ENCODE results near the gene ATP8A2.
A peak's percentile ranks its signal among the peaks of the same experiment; 100 is the strongest.

ATP8A2 gene

DNA sequence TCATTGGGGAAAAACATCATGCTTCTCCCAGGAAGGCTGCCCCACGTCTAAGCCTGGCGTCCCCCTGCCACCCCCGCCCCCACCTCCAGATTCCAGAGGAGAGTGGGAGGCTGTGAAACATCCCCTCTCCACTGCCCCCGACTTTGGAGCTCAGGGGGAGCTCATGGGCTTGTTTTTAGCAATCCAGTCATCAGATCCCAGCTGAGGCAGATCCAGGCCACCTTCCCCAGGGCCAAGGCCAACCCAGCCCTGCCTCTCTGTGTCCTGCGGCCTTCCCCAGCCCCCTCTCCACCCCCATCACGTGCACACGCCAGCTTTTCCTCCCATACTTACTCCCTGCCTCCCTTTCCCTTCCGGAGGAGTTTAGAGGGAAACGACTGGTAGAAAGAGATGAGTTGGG is 641.2 kb downstream of the ATP8A2 start:
- no peak for DNase-seq (ENCODE audit: low read depth)

DNA sequence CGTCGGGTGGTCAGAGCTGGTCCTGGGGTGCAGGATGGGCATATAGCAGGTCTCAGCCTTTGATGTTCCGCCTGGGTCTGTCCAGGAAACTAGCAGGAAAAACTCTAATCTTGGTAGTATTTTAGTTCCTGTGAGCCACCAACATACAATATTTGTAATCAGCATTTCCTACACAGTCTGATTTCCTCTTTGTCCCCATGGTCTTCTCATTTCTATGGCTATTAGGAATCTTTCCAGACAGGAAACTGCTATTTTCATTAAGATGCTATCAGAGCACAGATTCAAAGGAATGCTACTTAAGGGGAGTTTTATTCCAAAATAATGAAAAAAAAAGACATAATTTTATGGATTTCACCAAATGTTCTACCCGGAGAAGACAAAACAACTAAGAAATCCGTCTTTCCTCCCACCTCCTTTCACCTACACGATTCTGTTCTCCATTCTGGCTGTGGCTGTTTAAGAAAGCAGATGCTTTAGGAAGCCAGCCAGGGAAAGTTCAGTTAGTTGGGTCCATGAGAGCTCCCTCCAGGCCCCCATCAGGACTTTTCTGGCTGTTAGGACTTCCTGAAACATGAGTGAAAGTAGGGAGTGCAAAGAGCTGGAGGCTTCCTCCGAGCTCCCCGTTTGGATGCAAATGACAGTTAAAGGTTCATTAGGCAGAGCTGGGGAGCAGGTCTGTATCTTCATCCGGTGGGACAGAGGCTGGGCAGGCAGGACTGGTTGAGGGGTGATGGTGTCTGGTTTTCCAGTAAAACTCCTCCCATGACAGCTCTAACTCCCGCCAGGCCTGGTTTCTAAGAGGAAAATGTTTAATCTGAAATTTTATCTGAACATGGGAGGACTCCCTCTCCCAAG is 643.7 kb downstream of the ATP8A2 start:
- no peak for DNase-seq (ENCODE audit: low read depth)

- no peak for DNase-seq (ENCODE audit: low read depth)
These were observed 644.4 kb downstream of the ATP8A2 start for GRCh38 chr13:26016189-26016588.

DNA sequence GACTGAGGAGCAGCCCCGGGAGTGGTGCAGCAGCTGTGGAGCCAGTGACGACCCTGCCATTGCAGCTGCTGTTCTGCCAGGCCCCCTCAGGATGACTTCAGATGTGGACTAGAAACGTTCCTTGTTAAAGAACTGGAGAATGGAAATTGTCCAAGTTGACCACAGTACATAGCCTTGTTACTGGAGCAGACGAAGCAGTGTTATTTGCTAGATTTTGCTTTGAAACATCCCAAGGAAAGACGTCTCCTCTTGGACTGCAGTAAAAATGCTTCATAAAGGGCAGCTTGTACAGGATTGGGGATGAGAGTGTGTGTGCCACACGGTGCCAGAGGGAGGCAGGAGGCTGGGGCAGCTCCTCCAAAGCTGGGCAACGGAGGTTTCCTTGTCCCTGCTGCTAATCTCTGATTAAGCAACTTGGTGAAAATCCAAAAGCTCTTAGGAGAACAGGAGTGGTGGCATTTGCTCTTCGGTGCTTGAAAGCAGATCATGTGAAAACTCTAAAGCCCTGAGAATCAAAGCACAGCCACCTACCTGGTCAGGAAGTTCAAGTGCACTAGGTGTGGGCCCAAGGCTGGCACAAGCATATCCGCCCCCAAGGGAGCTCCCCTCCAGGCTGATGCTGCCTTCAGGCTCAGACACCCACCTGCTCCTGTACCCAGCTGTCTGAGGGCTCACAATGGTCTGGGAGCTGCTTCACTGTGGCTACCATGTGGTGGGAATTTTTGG is 645.6 kb downstream of the ATP8A2 start:
- DNase-seq (ENCODE audit: low read depth) = no peak

DNA sequence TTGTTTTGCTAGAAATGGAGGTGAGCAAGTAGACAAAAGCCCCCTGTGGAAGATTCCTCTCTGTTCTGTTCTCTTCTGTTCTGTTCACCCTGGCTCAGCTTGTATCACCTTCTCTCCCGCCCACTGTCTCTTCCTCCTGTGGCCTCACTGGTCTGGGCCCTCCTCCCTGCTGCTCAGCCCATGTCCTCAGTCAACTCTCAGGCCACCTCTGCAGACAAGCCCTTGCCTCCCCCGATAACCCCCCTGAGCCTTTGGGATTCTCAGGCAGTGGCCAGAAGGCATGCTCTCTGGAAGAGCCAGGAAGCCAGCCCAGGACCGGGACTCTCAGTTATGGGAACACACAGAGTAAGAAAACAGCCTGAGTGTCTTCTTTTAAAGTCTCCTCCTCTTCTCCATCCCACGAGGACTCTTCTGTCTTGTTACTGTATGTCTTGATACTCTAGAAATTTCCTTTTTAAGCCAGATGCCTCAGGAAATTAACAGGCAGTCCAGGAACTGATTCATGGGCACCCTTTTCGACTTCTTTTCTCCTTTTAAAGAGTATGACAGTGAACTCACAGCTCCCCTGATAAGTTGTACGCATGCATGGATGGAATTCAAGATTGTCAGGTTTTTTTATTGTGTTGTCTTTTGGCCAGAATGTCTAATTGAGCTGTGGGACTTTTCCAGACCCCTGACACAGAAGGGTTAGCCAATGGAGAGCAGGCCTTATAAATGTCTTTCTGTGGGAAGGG is 646.3 kb downstream of the ATP8A2 start:
- DNase-seq (ENCODE audit: low read depth) = no peak

- DNase-seq (ENCODE audit: low read depth) = no peak
These were observed 647.5 kb downstream of the ATP8A2 start for GRCh38 chr13:26019251-26019650.

- DNase-seq (ENCODE audit: low read depth) = peak; percentile 52
These were observed 648.4 kb downstream of the ATP8A2 start for GRCh38 chr13:26019881-26020870.

DNA sequence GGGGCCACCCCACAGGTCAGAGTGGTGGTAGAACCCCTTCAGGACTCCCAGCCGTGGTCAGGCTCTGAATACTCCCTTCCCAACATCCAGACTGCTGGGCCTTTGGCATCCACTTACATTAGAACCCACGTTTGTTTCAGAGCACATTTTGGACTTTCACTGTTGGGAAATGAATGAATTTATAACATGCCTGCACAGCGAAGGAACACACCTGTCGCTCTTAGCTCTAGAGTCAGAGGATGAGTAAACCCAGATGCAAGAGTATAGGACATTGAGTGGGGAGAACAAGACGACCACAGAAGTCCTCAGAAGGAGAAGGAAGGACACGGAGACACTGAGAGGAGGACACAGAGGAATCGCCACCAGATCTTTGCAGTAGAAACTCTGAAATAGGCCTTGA is 649.1 kb downstream of the ATP8A2 start:
- no peak for DNase-seq (ENCODE audit: low read depth)

GRCh38 chr13:26021516-26021915 is 649.7 kb downstream of the ATP8A2 start:
- no peak for DNase-seq (ENCODE audit: low read depth)

DNA sequence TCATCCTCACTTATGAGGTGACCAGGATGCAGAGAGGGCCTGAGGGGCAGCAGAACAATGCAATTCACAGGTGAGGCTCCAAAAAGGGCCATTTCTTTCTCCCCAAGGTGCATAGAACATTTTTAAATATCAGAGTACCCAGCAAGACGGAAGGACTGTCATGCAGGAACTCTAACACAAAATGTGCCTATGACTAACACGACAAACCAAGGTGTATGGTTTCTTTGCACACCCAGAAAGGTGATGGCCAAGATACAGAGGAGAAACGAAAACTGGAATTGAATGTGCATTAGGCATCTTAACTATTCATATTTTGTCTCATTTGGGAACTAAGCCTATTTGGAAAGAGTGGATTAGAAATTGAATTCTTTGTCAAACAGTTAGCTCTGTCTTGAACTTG is 650.2 kb downstream of the ATP8A2 start:
- DNase-seq (ENCODE audit: low read depth) = no peak

GRCh38 chr13:26022538-26023292 is 650.9 kb downstream of the ATP8A2 start:
- DNase-seq (ENCODE audit: low read depth) = peak; percentile 9

DNA sequence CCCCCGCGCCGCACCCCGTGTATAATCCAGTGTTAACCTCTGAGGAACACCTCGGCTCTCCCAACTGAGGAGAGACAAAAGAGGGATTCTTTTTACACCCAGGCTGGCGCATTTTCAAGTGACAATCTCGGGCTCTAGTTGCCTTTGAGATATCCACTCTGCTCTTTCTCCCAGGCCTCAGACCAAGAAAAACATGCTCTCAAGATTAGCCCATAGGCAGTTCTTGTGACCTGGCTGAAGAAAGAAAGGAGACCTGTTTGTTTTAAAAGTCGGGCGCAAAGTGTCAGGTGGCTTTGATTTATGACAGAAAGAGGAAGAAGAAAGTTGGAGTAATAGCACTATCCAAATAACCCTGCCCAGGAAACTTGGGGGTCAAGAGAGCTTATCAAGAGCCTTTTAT is 652.8 kb downstream of the ATP8A2 start:
- no peak for DNase-seq (ENCODE audit: low read depth)

GRCh38 chr13:26025196-26025595 is 653.4 kb downstream of the ATP8A2 start:
- no peak for DNase-seq (ENCODE audit: low read depth)

DNA sequence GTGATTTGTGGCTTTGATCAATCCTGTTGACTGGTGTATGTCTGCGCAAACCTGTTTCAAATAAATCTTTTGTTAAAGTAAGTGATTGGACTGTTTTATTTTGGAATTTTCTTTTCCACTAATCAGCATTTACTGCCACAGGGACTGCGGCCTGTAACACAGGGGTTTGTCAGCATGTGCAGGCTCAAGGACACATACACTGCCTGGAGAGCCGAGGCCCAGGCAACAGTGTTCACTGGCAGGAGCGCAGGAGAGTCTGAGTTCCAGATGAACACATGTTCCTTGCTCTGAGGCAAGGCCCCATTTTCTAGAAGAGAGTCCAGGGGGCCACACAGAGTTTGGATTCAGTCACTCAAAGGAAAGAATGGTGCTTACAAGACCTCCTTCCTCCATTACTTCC is 654.0 kb downstream of the ATP8A2 start:
- DNase-seq (ENCODE audit: low read depth) = no peak

DNA sequence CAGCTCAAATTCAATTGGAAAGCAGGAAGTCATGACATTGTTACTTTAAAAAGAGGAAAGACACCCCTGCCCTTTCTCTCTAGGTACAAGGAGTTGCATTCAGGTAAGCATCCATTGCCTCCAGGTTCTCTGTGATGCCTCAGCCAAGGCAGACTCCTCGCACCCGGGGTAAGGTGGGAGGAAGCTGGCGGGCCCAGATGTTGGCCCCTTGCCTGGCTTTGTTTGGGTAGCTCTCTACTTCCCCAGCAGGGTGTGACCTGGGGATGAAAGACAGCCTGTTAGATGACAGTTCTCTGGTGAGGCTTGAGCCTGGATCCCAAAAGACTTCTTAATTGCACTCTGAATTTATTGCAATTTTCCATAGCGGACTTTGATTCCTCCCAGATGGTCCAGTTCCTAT is 654.4 kb downstream of the ATP8A2 start:
- no peak for DNase-seq (ENCODE audit: low read depth)

DNA sequence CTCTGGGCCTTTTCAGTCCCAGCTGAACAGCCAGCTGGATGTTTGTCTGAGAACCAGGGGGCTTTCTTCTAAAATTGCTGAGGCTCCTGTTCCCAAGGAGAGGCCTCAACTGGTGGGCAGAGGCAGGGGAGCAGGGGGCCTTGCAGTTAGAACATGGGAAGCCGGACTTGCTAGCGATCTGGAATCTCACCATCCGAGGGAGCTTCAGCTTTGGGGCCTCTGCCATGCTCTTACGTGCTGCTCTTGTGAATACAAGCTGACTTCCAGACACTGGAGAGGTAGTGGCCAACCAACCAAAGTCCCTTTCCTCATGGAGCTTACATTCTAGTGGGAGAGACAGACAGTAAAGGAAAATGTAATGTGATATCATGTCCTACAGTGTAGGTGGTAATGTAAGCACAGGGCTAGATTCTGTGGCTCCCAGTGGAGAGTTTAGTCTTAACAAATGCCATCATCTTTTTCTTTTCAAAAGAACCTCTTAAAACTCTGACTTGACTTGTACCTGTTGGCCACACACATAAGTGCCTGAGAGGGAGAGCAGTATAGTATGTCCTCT is 657.9 kb downstream of the ATP8A2 start:
- DNase-seq (ENCODE audit: low read depth) = no peak

DNA sequence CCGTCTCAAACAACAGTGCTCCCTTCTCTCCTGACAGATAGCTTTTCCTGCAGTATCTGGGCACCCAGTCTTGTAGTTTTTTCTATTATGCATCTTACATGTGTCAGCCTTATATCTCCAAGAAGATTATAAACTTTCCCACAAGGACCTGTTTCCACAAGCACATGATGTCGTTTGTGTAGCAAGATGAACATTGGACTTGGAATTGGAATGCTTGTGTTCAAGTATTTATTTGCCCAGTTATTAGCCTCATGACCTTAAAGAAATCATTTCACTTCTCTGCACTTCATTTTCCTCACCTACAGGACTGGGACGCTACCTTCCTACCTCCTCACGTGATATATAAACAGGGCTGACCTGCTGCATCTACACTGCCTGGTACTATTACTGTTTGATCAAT is 658.6 kb downstream of the ATP8A2 start:
- DNase-seq (ENCODE audit: low read depth) = no peak

DNA sequence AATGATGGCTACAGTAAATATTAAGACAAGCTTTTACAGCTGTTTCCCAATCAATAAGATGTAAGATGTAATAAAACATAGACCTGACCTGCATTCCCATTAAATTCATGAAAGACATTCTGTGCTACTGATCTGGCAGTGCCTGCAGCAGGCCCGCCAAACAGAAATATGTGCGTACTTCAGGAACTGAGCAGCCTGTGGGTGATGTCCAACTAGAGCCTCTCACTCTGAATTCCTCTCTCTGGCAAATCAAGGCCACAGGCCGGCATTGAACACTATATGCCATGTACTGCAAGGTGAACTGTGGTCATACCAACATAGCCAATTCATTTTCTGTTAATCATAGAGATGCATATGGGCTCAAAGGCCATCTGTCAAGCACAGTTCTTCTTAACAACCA is 662.2 kb downstream of the ATP8A2 start:
- no peak for DNase-seq (ENCODE audit: low read depth)

DNA sequence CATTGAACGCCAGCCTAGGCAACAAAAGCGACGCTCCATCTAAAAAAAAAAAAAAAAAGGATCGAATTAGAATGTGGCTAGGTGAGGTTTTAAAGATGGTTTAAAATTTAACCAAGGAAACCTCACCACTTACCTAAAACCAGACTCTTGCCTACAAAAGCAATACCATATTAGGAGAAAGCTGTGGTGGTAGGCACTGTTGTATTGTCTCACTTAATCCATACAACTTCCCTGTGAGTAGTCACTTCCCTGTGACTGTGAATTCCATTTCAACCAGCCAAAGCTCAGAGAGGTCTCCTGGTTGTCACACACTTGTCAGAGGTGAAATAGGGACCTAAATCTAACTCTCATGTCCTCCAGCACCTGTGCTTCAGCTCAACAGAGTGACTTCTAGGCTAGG is 664.6 kb downstream of the ATP8A2 start:
- DNase-seq (ENCODE audit: low read depth) = no peak

DNA sequence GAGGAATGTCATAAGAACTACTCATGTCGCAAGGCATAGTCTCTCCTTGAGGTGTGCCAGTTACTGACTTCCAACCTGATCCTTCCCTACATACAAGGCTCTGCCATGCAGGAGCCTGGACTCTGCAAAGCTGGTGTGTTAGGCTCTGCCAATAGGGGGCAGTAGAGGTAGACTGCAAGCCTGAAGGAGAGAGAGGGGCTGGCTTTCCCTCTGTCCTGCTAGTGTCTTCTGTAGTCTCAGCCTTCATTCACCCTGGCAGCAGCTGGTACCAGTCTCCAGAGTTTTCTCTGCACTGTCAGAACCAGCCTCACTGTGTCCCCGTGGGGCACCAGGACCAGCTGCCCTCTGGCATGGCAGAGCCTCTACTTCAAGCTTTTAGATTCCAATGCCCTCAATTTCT is 665.5 kb downstream of the ATP8A2 start:
- no peak for DNase-seq (ENCODE audit: low read depth)

All from iris pigment epithelial cell (primary cell).